ENCODE measurements around the gene PTPRB.

DNA sequence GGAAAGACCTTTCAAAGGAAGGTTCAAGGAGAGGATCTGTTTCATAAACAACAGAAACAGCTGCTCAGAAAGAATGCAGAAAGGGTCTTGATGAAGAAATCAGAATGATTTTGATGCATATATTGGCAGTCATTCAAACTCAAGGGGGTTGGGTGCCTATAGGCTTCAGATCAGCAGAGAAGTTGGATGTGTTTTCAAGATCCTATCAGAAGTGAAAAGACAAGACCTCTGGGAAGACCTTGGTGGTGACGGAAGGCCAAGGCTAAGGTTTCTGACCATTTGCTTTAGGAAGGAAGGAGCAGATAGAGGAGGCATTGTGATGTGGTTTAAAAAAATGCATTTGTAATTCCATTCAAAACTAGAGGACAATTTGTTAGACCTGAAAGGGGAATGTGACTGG lies 15.2 kb upstream of the PTPRB start:
- TF ChIP-seq ZBTB7A (IDR thresholded peaks at IDR 0.05; ENCODE audit: low read depth), result no peak
- TF ChIP-seq RAD21 (IDR thresholded peaks at IDR 0.05; ENCODE audit: low read depth), result no peak
- no peak for TF ChIP-seq TAF1 (IDR thresholded peaks at IDR 0.05; ENCODE audit: low read depth)
